SK-N-SH (cell line): ENCODE measurements around the gene HIPK4. TPM values are rescaled to one million over a fixed set of nuclear protein-coding genes. Genes with fewer than 3 reads are reported as not detected.

Experiments
- CTCF ChIA-PET: fragments of 300-600, 350-600 bp; formaldehyde crosslinking; extraction: SDS; loops from one replicate; lab custom pipeline; 2021; lab: Yijun Ruan, JAX
- POLR2A ChIA-PET: fragments of 350-600 bp; sonication (Branson Sonifier 250); formaldehyde crosslinking; extraction: SDS; loops from one replicate; lab custom pipeline; 2020; ENCODE audit warnings: antibody characterized with exemption, inconsistent platforms; lab: Yijun Ruan, JAX
- DNase-seq: peaks from one replicate; pipeline ENCODE4 v3.0.0; 2012
- H2AFZ ChIP-seq: fragments of 200-600 bp; sonication (generic); 2 replicates; pipeline ENCODE4 v1.8.1; 2016; ENCODE audit warnings: antibody characterized with exemption, mild to moderate bottlenecking, low read depth
- H3F3A ChIP-seq: fragments of 200-600 bp; sonication (generic); replicated peaks from 2 replicates; pipeline ENCODE3; 2016; ENCODE audit warnings: antibody characterized with exemption, mild to moderate bottlenecking; ENCODE audit not compliant: insufficient read depth
- H3K27ac ChIP-seq, 2 experiments: fragments of 200-500 bp in 1 of 2; fragments of 200-600 bp in 1 of 2; sonication (Bioruptor generic) in 1 of 2; sonication (generic), shearing (Covaris generic) in 1 of 2; 2 replicates each; pipeline versions ENCODE4 v1.5.1 to v1.6.1; 2014 to 2016; ENCODE audit warnings: low read depth in 2 of 2, inconsistent platforms in 1 of 2, low read length in 1 of 2, mild to moderate bottlenecking in 1 of 2, mixed read lengths in 1 of 2
- H3K27me3 ChIP-seq: fragments of 200-600 bp; sonication (generic), shearing (Covaris generic); 2 replicates; pipeline ENCODE4 v1.6.1; 2016; ENCODE audit warnings: mixed run types; ENCODE audit not compliant: insufficient read depth
- H3K36me3 ChIP-seq, 2 experiments: fragments of 200-500 bp in 1 of 2; fragments of 200-600 bp in 1 of 2; sonication (Bioruptor generic) in 1 of 2; sonication (generic) in 1 of 2; replicated peaks in 1 of 2; 2 replicates each; pipeline versions ENCODE3 to v1.5.1; 2014 to 2016; ENCODE audit warnings: low read length in 1 of 2, mild to moderate bottlenecking in 1 of 2; ENCODE audit not compliant: insufficient read depth in 2 of 2, control insufficient read depth in 1 of 2
- H3K4me1 ChIP-seq, 2 experiments: fragments of 200-500 bp in 1 of 2; fragments of 200-600 bp in 1 of 2; sonication (Bioruptor generic) in 1 of 2; sonication (generic), shearing (Covaris generic) in 1 of 2; 2 replicates each; pipeline versions ENCODE4 v1.5.1 to v1.6.1; 2014 to 2016; ENCODE audit warnings: low read depth in 1 of 2, low read length in 1 of 2, mixed run types in 1 of 2; ENCODE audit not compliant: insufficient read depth in 2 of 2, control insufficient read depth in 1 of 2
- H3K4me2 ChIP-seq: fragments of 200-600 bp; sonication (generic), shearing (Covaris generic); 2 replicates; pipeline ENCODE4 v1.6.1; 2017; ENCODE audit warnings: mixed run types
- H3K4me3 ChIP-seq, 2 experiments: fragments of 200-500 bp in 1 of 2; fragments of 200-600 bp in 1 of 2; sonication (Bioruptor generic) in 1 of 2; sonication (generic), shearing (Covaris generic) in 1 of 2; 2 replicates each; pipeline versions ENCODE4 v1.5.1 to v1.8.1; 2014 to 2016; ENCODE audit warnings: low read depth in 2 of 2, inconsistent platforms in 1 of 2, low read length in 1 of 2, mild to moderate bottlenecking in 1 of 2, mixed read lengths in 1 of 2, moderate library complexity in 1 of 2
- H3K79me2 ChIP-seq: fragments of 200-600 bp; sonication (generic); 2 replicates; pipeline ENCODE4 v1.8.1; 2017; ENCODE audit warnings: mild to moderate bottlenecking; ENCODE audit not compliant: insufficient read depth
- H3K9ac ChIP-seq: fragments of 200-600 bp; sonication (generic); 2 replicates; pipeline ENCODE4 v1.6.1; 2017; ENCODE audit warnings: mixed run types
- H3K9me2 ChIP-seq: fragments of 200-600 bp; sonication (generic); 2 replicates; pipeline ENCODE4 v1.6.1; 2017; ENCODE audit warnings: mixed run types
- H3K9me3 ChIP-seq: fragments of 200-600 bp; sonication (generic); 2 replicates; pipeline ENCODE4 v1.6.1; 2017; ENCODE audit warnings: mixed run types, mild to moderate bottlenecking, moderate library complexity
- H4K20me1 ChIP-seq: fragments of 200-600 bp; sonication (generic); 2 replicates; pipeline ENCODE4 v1.6.1; 2017; ENCODE audit warnings: mild to moderate bottlenecking, mixed run types; ENCODE audit not compliant: insufficient read depth
- ELF1 ChIP-seq: IDR thresholded peaks from 2 replicates; pipeline ENCODE4 v1.4.0; 2012
- EP300 ChIP-seq, 2 experiments: IDR thresholded peaks; 2 replicates each; pipeline versions ENCODE4 v1.4.0 to v1.6.1; 2012; ENCODE audit warnings: borderline replicate concordance in 1 of 2, low read depth in 1 of 2, low read length in 1 of 2
- EZH2phosphoT487 ChIP-seq: fragments of 200-600 bp; sonication (generic); IDR thresholded peaks from 2 replicates; pipeline ENCODE4 v1.6.1; 2017; ENCODE audit warnings: low read depth, mixed run types, mild to moderate bottlenecking, antibody characterized with exemption, moderate library complexity, borderline replicate concordance
- FOXM1 ChIP-seq: IDR thresholded peaks from 2 replicates; pipeline ENCODE4 v1.4.0; 2012; ENCODE audit warnings: low read depth, mild to moderate bottlenecking
- GATA2 ChIP-seq: sonication (generic); formaldehyde crosslinking; IDR thresholded peaks from 2 replicates; pipeline ENCODE4 v1.5.0; 2020; ENCODE audit warnings: mild to moderate bottlenecking, missing genetic modification reagents
- JUND ChIP-seq: IDR thresholded peaks from 2 replicates; pipeline ENCODE4 v1.4.0; 2012
- NFIC ChIP-seq: IDR thresholded peaks from 2 replicates; pipeline ENCODE4 v1.4.0; 2012; ENCODE audit warnings: borderline replicate concordance
- SMC3 ChIP-seq: IDR thresholded peaks from 2 replicates; pipeline ENCODE4 v1.6.1; 2012; ENCODE audit warnings: low read depth, low read length, improper control_type of control experiment
- TAF1 ChIP-seq: IDR thresholded peaks from 2 replicates; pipeline ENCODE4 v1.6.1; 2012; ENCODE audit warnings: low read depth, mild to moderate bottlenecking, low read length, moderate library complexity, borderline replicate concordance
- TCF12 ChIP-seq: IDR thresholded peaks from 2 replicates; pipeline ENCODE4 v1.4.0; 2012
- TEAD4 ChIP-seq: IDR thresholded peaks from 2 replicates; pipeline ENCODE4 v1.4.0; 2012; ENCODE audit warnings: mild to moderate bottlenecking, borderline replicate concordance; ENCODE audit not compliant: insufficient read depth
- WGBS: methylation state at CpG from one replicate; pipeline ENCODE4 v1.1.6; 2017; ENCODE audit warnings: low lambda C conversion rate; 5-methylcytosine and 5-hydroxymethylcytosine counted together
- polyA plus RNA-seq, 3 experiments: library from polyadenylated mRNA; depleted of rRNA; stranded (reverse); fragments of >200 nt; gene quantifications; 2 replicates each; pipeline ENCODE4 v1.2.3, GENCODE V29; 2012
- TF ChIP-seq, protein P1 (sequence below): IDR thresholded peaks from 2 replicates; pipeline ENCODE4 v1.4.0; 2012; ENCODE audit warnings: low read depth, borderline replicate concordance
- TF ChIP-seq, protein P2 (sequence below): IDR thresholded peaks from 2 replicates; pipeline ENCODE4 v1.4.0; 2012; ENCODE audit warnings: low read depth, borderline replicate concordance
- TF ChIP-seq, protein P3 (sequence below): fragments of 150-350 bp; IDR thresholded peaks from 2 replicates; pipeline ENCODE4 v1.6.1; 2016; ENCODE audit warnings: mild to moderate bottlenecking, low read depth, low read length
- TF ChIP-seq, protein P4 (sequence below): IDR thresholded peaks from 2 replicates; pipeline ENCODE4; 2012

HIPK4 gene
- polyA plus RNA-seq, 1 of the 3 experiments (the other 2 are of a cell fraction), result 0.23 TPM

DNA sequence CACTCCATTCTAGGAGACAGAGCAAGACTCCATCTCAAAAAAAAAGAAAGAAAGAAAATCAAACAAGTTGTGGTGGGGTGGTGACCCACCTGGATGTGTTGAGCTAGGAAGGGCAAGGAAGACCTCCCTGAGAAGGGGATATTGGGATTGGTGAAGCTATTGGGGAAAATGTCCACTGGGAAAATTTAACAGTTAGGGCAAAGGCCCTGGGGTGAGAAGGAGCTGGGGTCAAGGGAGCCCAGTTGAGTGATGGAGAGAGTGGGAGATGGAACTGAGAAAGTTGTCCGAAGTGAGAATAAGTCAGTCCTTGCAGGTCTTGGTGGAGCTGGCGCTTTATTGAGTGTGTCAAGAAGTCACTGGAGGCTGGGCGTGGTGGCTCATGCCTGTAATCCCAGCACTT lies 48.3 kb upstream of the HIPK4 start:
- Histone ChIP-seq H3F3A (peaks cover 33% of the 10 kb centered on the region), H2AFZ (no peak overlapping the region), H3K4me3 (no peak overlapping the region), H3K4me2 (no peak overlapping the region)
- POLR2A ChIA-PET, result interaction anchor here (1.0 kb wide), 1 partner anchor 18 kb away, joined by 4 read pairs; no protein-coding TSS in a partner anchor
- no peak for DNase-seq
- TF ChIP-seq ELF1 (no peak), NFIC (no peak), TCF12 (no peak), EZH2phosphoT487 (no peak), TAF1 (no peak), SMC3 (no peak), GATA2 (CRISPR knock-in tag) (no peak), TEAD4 (no peak), FOXM1 (no peak), EP300 (IDR thresholded peaks at IDR 0.05; ENCODE audit: borderline replicate concordance in 1 of 2, low read depth in 1 of 2, low read length in 1 of 2) (no peak), JUND (no peak)
- TF ChIP-seq, protein P1, sequence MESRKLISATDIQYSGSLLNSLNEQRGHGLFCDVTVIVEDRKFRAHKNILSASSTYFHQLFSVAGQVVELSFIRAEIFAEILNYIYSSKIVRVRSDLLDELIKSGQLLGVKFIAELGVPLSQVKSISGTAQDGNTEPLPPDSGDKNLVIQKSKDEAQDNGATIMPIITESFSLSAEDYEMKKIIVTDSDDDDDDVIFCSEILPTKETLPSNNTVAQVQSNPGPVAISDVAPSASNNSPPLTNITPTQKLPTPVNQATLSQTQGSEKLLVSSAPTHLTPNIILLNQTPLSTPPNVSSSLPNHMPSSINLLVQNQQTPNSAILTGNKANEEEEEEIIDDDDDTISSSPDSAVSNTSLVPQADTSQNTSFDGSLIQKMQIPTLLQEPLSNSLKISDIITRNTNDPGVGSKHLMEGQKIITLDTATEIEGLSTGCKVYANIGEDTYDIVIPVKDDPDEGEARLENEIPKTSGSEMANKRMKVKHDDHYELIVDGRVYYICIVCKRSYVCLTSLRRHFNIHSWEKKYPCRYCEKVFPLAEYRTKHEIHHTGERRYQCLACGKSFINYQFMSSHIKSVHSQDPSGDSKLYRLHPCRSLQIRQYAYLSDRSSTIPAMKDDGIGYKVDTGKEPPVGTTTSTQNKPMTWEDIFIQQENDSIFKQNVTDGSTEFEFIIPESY, result no peak
- TF ChIP-seq, protein P2, sequence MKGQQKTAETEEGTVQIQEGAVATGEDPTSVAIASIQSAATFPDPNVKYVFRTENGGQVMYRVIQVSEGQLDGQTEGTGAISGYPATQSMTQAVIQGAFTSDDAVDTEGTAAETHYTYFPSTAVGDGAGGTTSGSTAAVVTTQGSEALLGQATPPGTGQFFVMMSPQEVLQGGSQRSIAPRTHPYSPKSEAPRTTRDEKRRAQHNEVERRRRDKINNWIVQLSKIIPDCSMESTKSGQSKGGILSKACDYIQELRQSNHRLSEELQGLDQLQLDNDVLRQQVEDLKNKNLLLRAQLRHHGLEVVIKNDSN, result no peak
- TF ChIP-seq, protein P3, sequence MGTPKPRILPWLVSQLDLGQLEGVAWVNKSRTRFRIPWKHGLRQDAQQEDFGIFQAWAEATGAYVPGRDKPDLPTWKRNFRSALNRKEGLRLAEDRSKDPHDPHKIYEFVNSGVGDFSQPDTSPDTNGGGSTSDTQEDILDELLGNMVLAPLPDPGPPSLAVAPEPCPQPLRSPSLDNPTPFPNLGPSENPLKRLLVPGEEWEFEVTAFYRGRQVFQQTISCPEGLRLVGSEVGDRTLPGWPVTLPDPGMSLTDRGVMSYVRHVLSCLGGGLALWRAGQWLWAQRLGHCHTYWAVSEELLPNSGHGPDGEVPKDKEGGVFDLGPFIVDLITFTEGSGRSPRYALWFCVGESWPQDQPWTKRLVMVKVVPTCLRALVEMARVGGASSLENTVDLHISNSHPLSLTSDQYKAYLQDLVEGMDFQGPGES, result no peak
- TF ChIP-seq, protein P4, sequence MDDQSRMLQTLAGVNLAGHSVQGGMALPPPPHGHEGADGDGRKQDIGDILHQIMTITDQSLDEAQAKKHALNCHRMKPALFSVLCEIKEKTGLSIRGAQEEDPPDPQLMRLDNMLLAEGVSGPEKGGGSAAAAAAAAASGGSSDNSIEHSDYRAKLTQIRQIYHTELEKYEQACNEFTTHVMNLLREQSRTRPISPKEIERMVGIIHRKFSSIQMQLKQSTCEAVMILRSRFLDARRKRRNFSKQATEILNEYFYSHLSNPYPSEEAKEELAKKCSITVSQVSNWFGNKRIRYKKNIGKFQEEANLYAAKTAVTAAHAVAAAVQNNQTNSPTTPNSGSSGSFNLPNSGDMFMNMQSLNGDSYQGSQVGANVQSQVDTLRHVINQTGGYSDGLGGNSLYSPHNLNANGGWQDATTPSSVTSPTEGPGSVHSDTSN, result no peak
- TF ChIP-seq, all 33 proteins: peak for 0
- 93% methylated on average over 3 of the region's 3 CpGs for WGBS
- Histone ChIP-seq H3K79me2 (peaks cover 35% of the 10 kb centered on the region), H3K27ac (no peak overlapping the region), H3K36me3 (peaks cover 21 to 26% of the 10 kb centered on the region in 2 experiments), H3K9me2 (no peaks in the 10 kb centered on the region), H3K4me1 (peaks cover 8 to 9% of the 10 kb centered on the region in 2 experiments; a peak in 3 of 4 replicates), H3K9ac (no peak overlapping the region), H3K27me3 (no peaks in the 10 kb centered on the region), H4K20me1 (peaks cover 32% of the 10 kb centered on the region), H3K9me3 (no peaks in the 10 kb centered on the region)
- CTCF ChIA-PET, result interaction anchor here (0.7 kb wide), 1 partner anchor 163 kb away, joined by 3 read pairs; the partner anchor contains the start of gene LTBP4
